ENCODE data around the gene MTMR11. TPM values are rescaled to one million over a fixed set of nuclear protein-coding genes. Genes with fewer than 3 reads are reported as not detected.

Gene MTMR11
- total and polyA plus RNA-seq, 9 of the 15 experiments (the other 6 are each of a cell fraction or from before 2014, with no cell fraction given): 0.09 to 1.6 (median 0.51) TPM

GRCh38 chr1:149927563-149928400 lies 8.9 kb downstream of the MTMR11 start, which contains the start of gene SF3B4 (continued):
- TF ChIP-seq ZFP91 (CRISPR knock-in tag; IDR thresholded peaks at IDR 0.05): no peak
- TF ChIP-seq POU5F1 (IDR thresholded peaks at IDR 0.05; ENCODE audit: borderline replicate concordance, low read depth, low read length, partially characterized antibody): no peak
- TF ChIP-seq MYBL2 (IDR thresholded peaks at IDR 0.05; ENCODE audit: low read depth): no peak
- no peak for TF ChIP-seq MYBL2 (CRISPR knock-in tag; IDR thresholded peaks at IDR 0.05; ENCODE audit: borderline replicate concordance)
- no peak for TF ChIP-seq TCFL5 (CRISPR knock-in tag; conservative IDR thresholded peaks at IDR 0.05)
- peak; percentile 98 for TF ChIP-seq GABPA (tag; conservative IDR thresholded peaks at IDR 0.05; ENCODE audit: low read depth)
- TF ChIP-seq POLR2H (tag; IDR thresholded peaks at IDR 0.05; ENCODE audit: low read depth): no peak; the same call in 1 of the 2 replicates
- TF ChIP-seq WHSC1 (IDR thresholded peaks at IDR 0.05; ENCODE audit: low read length): no peak
- TF ChIP-seq L3MBTL2 (IDR thresholded peaks at IDR 0.05): peak; percentile 30; the same call in 1 of the 2 replicates
- TF ChIP-seq SMAD1 (IDR thresholded peaks at IDR 0.05; ENCODE audit: low read depth, low read length, partially characterized antibody): peak; percentile 79
- TF ChIP-seq RAD21 (CRISPR knock-in tag; conservative IDR thresholded peaks at IDR 0.05 in 1 of 2, IDR thresholded peaks at IDR 0.05 in 1 of 2): no peak
- no peak for TF ChIP-seq ETV6 (IDR thresholded peaks at IDR 0.05; ENCODE audit: borderline replicate concordance in 1 of 2, low read depth in 2 of 2, low read length in 1 of 2)
- TF ChIP-seq ETV6 (CRISPR knock-in tag; IDR thresholded peaks at IDR 0.05; ENCODE audit: borderline replicate concordance): no peak
- TF ChIP-seq SPI1 (IDR thresholded peaks at IDR 0.05; ENCODE audit: borderline replicate concordance, low read depth, low read length): peak; percentile 73
- TF ChIP-seq ZFX (CRISPR knock-in tag; IDR thresholded peaks at IDR 0.05): peak; percentile 73
- peak; percentile 77; the same call in 1 of the 2 replicates for TF ChIP-seq POLR2AphosphoS2 (IDR thresholded peaks at IDR 0.05; ENCODE audit: low read length)
- TF ChIP-seq NCOA6 (IDR thresholded peaks at IDR 0.05): no peak
- TF ChIP-seq ZBTB2 (IDR thresholded peaks at IDR 0.05): 0 out of 2 replicates have a peak, but pooled peaks have one; percentile 33
- TF ChIP-seq ZBTB12 (CRISPR knock-in tag; IDR thresholded peaks at IDR 0.05): peak; percentile 70; the same call in 1 of the 2 replicates
- peak; percentile 49; the same call in 1 of the 2 replicates for TF ChIP-seq CBX1 (IDR thresholded peaks at IDR 0.05; ENCODE audit: low read depth)
- TF ChIP-seq MBD2 (IDR thresholded peaks at IDR 0.05; ENCODE audit: borderline replicate concordance, low read depth): peak; percentile 75; the same call in 1 of the 2 replicates
- no peak for TF ChIP-seq SNRNP70 (optimal IDR thresholded peaks at IDR 0.05; ENCODE audit: low read depth, low read length)
- TF ChIP-seq HCFC1 (IDR thresholded peaks at IDR 0.05; ENCODE audit: low read depth, low read length): peak; percentile 78
- no peak for TF ChIP-seq ARHGAP35 (IDR thresholded peaks at IDR 0.05; ENCODE audit: partially characterized antibody)

Data from K562 (cell line).